ENCODE results near the gene PHACTR2. TPM values are rescaled to one million over a fixed set of nuclear protein-coding genes. Genes with fewer than 3 reads are reported as not detected.
"Not testable (repeated sequence)": the region's sequence is repeated elsewhere in the genome, so short reads cannot be mapped to it uniquely, and the experiment has no call there.

Gene PHACTR2
- polyA plus RNA-seq, 10 donors = 26.6 to 48.8 (median 37.5) TPM

DNA sequence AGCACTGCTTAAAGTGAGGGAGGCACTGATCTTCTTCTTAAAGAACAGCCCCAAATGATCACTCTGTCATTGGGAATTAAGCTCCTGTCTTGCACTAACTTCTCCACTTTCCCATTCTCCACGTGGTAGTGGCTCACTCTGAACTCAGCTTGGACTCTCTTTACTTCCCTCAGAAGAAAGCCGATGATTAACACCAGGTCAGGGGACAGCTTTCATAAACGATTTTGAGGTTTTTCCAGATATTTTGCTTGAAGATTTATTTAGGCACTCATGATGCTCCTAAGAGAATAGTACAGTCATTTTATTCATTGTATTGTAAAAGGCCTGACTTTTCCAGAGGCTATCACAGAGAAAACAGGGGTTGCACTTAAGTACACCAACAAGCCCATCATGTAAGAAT, 84.4 kb downstream of the PHACTR2 start:
- no peak for DNase-seq

DNA sequence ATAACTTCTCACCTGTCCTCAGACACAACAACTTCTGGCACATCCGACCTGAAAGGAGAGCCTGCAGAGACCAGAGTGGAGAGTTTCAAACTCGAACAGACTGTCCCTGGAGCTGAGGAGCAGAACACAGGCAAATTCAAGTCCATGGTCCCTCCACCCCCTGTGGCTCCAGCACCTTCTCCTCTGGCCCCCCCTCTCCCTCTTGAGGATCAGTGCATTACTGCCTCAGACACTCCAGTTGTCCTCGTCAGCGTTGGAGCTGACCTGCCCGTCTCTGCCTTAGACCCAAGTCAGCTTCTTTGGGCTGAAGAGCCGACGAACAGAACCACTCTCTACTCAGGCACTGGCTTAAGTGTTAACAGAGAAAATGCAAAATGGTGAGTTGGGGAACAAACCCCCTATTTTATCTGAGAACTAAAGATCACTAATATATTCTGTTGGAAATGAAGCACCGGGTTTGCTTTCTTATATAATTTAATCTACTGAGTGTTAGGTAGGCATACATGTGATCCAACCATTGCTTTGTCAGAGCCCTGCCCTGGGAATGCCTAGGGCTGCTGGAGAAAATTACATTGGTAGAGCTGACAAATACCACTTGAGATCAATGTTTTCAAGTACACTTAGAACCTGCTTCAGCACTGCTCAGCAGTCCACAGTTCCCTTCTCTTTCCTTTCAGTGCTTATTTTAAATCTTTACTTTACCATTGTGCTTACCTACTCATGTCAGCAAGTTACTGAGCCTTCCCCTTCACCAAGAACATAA, 87.8 kb downstream of the PHACTR2 start:
- DNase-seq = no peak

DNA sequence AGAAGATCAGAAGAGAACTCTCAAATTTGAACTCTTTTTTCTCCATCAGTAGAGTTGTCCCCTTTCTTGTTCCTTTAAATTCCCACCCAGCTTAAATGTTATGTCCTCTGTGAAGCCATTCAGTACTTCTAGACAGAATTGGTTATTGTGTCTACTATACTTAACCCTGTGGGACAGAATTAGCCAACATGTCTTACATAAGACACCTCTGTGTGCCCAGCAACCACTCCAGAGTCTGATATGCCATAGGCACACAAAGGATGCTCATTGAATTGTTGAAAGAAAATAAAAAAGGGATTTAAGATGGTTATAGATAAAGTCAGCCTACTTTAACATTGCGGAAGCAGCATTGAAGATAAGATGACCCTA, 88.4 kb downstream of the PHACTR2 start:
- DNase-seq = no peak

DNA sequence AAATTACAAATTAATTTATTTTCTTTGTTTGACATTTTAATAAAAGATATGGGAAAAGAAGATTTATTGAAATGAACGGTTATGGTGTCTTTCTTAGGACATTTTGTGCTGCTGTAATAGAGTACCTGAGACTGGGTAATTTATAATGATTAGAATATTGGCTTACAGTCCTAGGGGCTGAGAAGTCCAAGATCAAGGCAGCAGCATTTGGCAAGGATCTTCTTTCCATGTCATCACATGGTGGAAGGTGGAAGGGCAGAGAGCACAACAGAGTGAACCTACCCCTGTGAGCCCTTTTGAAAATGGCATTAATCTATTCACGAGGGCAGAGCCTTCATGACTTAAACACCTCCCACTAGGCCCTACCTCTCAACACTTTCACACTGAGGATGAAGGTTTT, 89.7 kb downstream of the PHACTR2 start:
- no peak for DNase-seq

DNA sequence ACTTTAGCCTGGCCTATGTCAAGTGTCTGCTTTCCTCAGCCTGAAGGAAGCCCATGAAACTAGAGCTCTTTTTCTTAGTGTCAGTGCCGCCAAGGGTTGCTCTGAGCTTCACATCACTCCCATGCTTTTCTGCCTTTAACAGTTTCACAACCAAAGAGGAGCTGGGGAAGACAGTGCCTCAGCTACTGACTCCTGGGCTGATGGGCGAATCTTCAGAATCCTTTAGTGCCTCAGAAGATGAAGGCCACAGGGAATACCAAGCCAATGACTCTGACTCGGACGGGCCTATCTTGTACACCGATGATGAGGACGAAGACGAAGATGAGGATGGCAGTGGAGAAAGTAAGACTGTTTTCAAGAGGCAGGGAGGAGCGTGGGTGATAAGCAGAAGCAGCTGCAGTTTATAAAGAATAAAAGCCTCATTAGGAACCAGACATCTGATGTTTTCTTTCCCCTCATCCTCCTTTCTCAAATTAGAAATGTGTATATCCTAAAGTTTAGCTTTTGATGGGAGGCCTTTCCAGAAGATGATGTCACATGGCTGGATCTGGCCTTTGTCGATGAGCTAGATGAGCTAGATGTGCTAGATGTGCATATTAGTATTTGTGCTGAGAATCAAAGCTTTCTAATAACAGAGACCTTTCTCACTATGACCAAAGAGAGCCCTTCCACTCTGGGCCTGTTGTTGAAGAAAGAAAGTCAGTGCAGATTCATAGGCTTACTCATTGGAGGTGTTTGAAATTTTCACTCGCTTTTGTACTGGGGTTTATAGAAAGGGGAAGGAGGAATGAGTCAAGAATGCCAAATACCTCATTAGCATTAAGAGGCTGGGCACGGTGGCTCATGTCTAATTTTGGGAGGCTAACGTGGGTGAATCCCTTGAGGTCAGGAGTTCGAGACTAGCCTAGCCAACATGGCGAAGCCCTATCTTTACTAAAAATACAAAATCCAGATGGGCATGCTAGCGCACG, 94.6 kb downstream of the PHACTR2 start:
- peak in 1 of 3 donors; percentile 43 for DNase-seq

DNA sequence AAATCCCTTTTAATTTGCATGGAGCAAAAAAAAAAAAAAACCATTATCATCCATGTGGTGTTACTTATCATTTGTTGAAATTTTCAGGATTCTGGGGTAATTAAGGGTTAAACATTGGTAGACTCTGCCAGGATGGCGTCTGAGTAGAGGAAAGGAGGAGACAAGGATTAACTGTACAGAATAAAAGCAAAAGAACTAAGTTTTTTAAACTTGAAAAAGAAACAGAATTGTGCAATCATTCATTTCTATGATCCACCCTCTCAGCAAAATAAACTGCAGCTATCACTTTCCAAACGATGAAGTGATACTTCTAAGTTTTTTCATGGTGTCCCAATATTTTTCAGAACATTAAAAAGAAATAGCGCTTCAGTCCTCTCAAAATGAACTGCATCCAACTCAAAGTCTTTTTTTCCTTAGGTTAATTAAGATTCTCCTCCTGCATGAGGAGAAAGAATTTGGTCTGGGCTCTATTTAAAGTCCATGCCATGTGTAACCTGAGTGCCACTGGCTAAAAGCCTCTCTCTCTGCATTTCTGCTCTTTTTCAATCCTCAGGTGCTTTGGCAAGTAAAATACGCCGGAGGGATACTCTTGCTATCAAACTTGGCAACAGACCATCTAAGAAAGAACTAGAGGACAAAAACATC, 95.9 kb downstream of the PHACTR2 start:
- peak in 1 of 3 donors; percentile 70 for DNase-seq

DNA sequence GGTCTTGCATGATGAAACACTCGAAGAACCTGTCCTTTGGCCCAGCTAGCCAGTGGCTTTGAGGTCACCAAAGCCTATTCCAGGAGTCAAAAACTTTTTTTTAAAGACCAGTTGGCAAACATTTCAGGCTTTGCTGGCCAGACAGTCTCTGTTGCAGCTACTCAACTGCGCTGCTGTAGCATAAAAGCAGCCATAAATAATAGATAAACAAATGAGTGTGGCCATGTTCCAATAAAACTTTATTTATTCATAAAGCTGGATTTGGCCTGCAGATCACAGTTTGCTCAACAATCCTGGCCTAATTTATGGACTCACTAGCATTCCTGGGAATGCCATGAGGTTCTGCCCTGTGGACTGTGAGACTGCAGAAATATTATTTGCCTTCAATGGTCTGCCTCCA, 96.6 kb downstream of the PHACTR2 start:
- no peak for DNase-seq

DNA sequence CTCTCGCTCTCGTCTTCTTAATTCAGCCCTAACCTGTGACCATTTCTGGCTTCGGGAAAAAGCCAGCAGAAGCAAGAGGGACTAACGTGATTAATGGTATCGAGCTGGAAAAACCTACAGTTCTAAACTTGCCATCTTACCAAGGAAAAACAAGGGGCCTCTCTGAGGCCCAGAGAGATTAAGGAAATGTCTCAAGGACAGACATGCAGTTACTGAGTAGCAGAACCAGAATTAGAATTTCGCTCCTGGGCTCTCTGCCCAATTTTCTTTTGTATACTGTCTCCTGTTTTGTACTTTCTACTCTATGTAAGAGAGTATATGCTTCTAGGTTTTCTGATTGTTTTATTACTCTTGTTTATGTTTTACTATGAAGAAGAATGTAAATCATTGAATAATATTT, 97.6 kb downstream of the PHACTR2 start:
- DNase-seq = peak in 2 of 3 donors; percentile 56 to 69

DNA sequence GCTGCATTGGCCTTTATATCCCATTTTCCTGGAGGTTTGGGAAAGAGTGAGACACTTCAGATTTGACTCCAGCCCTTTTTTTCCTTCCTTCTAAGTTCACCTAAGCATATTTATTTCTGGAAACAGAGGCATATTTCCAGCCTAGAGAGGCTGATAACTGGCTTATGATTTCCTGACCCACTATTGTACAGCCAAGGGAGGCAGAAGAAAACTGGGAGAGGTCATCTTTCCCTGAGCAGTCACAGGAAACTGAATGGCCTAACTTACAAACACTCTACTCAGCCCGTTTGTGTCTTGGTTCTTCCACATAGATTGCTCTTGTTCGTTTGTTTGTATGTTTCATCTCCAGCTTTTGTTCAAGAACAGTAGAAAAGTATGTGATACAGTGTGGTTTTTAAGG, 101.2 kb downstream of the PHACTR2 start:
- DNase-seq = no peak

DNA sequence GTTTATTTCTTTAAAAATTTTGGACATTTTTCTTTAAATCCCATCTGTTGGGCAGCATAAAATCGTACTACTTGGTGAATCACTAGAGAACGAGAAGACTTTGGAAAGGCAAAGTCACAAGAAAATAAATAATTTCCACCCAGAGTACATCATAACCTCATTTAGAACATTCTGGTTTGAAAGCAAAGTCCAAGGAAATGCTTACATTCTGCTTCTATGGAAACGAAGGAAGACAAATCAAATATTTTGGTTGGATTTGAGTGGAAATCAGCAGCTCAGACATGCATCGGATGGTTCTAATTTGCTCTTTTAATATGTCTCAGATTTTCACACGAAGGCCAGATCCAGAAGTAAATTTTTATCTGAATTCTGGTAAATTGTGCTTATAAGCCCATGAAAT, 104.7 kb downstream of the PHACTR2 start:
- DNase-seq = peak; percentile 76 to 86 (median 78)

DNA sequence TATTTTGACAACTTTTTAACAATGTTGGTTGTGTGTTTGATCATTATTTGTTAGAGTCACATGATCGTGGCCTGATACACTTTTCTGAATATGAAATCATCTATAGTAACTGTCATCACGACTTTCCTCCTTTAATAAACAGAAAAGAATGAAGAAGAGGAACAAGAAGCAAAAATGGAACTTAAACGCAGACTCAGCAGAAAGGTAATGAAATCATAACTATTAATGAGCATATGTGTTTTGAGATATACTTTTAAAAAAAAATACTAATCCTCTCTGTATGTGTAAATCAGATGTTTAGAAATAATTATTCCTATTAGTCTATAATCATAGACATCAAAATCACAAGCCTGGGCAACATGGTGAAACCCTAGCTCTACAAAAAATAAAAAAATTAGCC, 105.3 kb downstream of the PHACTR2 start:
- DNase-seq = no peak

DNA sequence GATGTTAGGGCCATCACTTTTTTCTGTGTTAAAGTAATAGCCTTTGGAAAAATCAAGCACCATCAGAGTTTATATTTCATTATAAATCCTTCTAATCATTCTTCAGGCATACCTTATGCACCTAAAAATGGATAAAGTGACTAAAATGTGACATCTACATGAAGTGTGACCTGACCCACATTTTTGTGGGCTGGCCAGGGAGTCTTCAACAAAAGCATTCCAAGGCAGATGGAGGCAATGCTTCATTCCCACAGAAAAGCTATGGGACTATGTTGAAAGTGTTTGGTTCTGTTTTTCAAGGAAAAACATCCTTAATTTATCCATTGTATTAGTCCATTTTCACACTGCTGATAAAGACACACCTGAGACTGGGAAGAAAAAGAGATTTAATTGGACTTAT, 106.6 kb downstream of the PHACTR2 start:
- no peak for DNase-seq

DNA sequence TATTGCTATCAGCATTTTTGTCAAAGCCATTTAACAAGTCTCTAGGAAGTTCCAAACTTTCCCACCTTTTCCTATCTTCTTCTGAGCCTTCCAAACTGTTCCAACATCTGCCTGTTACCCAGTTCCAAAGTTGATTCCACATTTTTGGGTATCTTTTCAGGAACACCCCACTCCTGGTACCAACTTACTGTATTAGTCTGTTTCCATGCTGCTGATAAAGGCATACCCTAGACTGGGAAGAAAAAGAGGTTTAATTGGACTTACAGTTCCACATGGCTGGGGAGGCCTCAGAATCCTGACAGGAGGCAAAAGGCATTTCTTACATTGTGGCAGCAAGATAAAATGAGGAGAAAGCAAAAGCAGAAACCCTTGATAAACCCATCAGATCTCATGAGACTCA, 108.6 kb downstream of the PHACTR2 start:
- not testable (repeated sequence) for DNase-seq

DNA sequence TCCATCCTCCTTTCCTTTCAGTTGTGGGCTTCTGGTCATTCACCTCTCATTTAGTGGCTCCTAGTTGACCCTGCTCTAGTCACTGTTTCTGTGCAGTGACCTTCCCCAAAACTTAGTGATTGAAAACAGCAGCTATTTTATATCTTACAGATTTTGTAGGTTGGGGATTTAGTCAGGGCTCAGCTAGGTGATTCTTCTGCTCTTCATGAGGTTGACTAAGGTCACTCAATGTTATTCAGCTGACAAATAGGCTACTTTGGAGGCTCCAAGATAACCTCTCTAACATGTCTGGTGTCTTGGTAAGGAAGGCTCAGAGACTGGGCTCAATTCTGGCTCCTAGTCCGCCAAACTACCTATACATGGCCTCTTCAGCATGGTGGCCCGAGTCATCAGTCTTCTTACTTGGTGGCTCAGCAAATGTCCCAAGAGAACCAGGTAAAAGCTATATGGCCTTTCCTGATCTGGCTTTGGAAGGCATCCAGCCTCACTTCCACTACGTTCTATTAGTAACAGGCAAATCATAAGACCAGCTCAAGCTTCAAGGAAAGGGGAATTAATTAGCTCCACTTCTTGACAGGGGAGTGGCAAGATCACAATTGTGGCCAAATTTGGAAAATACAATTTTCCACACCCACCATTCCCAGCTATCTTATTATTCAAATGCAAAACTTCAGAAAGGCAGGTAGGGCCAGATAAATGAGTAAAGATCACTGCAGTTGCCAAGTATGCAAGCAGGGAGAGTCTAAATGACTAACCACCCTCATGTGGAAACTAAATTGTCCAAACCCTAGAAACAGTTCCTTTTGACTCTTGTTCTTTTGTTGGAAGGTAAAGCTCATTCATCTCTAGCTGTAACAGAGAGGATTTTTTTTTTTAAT, 114.9 kb downstream of the PHACTR2 start:
- no peak for DNase-seq

DNA sequence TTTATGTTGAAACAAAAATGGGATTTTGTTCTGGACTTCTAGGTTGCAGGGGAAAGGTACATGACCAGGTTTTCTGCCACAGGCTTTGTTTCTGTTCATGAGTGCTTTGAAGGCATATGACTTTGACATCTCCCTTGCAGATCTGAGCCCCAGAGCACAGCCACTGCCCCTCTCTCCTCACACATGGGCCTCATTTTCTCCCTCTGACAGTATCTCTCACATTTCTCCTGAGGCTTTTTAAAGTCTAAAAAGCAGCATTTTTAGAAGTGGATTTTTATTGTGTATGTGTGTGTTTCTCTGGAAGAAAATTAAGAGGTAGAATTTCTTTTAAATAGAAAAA, 115.5 kb downstream of the PHACTR2 start:
- no peak for DNase-seq

DNA sequence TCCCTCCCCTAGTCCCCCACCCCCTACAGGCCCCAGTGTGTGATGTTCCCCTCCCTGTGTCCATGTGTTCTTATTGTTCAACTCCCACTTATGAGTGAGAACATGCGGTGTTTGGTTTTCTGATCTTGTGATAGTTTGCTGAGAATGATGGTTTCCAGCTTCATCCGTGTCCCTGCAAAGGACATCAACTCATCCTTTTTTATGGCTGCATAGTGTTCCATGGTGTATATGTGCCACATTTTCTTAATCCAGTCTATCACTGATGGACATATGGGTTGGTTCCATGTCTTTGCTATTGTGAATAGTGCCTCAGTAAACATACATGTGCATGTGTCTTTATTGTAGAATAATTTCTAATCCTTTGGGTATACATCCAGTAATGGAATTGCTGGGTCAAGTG, 118.8 kb downstream of the PHACTR2 start:
- not testable (repeated sequence) for DNase-seq

DNA sequence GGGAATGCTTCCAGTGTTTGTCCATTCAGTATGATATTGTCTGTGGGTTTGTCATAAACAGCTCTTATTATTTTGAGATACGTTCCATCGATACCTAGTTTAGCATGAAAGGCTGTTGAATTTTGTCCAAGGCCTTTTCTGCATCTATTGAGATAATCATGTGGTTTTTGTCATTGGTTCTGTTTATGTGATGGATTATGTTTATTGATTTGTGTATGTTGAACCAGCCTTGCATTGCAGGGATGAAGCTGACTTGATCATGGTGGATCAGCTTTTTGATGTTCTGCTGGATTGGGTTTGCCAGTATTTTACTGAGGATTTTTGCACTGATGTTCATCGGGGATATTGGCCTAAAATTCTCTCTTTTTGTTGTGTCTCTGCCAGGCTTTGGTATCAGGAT, 120.7 kb downstream of the PHACTR2 start:
- DNase-seq = not testable (repeated sequence)

DNA sequence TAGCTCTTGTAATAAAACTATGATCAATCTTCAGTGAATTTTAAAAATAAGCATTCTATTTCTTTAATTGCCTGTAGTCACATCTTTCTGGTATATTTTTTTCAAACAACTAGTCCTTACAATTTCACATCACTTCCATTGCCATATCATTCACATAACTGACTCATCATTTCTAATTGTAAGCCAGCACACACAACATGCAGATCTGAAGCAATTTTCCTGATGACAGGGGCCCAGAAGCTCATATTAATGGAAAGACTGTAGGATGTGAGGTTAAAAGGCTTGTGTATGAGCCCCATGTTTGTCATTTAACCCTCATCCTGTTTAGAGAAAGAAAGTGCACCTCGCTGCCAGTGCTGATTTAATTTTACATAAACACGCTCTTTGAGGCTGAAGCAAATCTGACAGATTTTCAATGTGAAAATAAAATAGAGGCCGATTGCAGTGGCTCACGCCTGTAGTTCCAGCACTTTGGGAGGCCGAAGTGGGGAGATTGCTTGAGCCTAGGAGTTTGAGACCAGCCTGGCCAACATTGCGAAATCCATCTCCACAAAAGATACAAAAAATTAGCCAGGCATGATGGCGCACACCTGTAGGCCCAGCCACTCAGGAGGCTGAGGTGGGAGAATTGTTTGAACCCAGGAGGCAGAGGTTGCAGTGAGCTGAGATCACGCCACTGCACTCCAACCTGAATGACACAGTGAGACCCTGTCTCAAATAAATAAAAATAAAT, 125.2 kb downstream of the PHACTR2 start:
- no peak for DNase-seq

DNA sequence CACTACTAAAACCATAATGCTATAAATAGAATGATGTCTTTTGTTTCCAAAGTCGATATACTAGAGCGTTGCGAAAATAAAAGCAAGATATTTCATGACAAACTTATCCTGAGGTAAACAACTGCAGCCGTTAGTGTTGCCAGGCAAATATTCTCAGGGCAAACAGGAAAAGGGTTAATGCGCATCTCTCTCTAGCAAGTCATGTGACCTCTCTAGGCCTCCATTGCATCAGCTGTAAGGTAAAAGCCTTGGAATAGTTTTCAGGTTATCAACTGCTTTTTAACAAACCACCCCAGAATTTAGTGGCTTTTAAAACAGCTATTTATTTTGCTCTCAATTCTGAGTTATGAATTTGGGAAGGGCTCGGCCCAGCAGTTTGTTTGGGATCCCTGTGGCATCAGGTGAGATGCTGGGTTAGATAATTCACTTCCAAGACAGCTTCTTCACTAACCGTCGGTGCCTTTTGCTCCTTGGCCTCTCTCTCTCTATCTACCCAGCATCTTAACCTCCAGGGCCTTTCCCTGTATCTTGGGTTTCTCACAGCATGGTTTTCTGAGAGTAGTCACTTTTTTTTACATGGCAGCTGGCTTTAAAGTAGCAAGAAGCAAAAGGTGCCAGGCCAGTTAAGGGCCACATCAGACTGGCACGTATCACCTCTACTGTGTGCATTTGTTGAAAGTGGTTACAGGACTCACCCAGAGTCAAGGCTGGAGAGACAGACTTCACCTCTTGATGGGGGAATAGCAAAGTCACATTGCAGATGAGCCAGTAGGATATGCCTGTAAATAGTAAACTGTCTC, 126.2 kb downstream of the PHACTR2 start:
- no peak for DNase-seq

DNA sequence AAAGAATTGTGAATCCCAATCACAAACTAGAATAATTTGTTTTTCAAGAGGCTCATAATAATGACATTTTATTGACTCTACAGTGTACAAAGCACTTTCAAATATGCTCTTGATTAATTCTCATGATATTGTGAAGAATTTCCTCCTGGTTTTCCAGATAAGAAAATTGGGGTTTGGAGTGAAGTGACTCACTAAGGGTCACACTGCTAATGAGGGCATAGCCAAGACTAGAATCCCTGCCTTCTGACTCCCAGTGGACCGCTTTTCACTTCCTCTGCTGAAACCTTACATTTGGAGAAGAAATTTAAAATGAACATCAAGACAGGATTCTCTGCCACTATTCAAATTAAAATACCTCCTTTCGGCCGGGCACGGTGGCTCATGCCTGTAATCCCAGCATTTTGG, 127.1 kb downstream of the PHACTR2 start:
- DNase-seq = no peak

Data from muscle of back (tissue), 11 donors.